Activated T-cell treated with anti-CD3 and anti-CD28 coated beads, Interleukin-2, amount 50 U/mL, for 48 hours (primary cell): ENCODE measurements around the gene OR1L6.

Source experiments
- DNase-seq, 2 experiments: peaks; one replicate each; pipeline ENCODE4 v3.0.0-alpha.2; 2020

Gene OR1L6

GRCh38 chr9:122742003-122742402 lies at the start of gene OR1L6:
Gene OR1L6, plus strand, starts transcription at chr9:122742303. Its CDS starts 7,545 bp downstream, at chr9:122749848.
- no peak for DNase-seq

- no peak for DNase-seq
Measured at GRCh38 chr9:122695696-122696095, 46.4 kb upstream of the OR1L6 start.

- DNase-seq, result no peak
Measured at GRCh38 chr9:122718038-122718437, 24.1 kb upstream of the OR1L6 start.

- no peak for DNase-seq
Measured at GRCh38 chr9:122719218-122719617, 22.9 kb upstream of the OR1L6 start.

GRCh38 chr9:122723690-122724089 lies 18.4 kb upstream of the OR1L6 start, which contains the start of gene OR1L4:
Gene OR1L4, plus strand, starts transcription at chr9:122723990. Its CDS starts 0 bp downstream, at chr9:122723990.
- DNase-seq, result no peak

GRCh38 chr9:122754825-122755224 lies 12.7 kb downstream of the OR1L6 start:
- DNase-seq, result no peak

- no peak for DNase-seq
Measured at GRCh38 chr9:122767817-122768216, 25.7 kb downstream of the OR1L6 start.

GRCh38 chr9:122777052-122777451 lies 34.9 kb downstream of the OR1L6 start:
- DNase-seq, result no peak

- no peak for DNase-seq
Measured at GRCh38 chr9:122777935-122778627, 36.0 kb downstream of the OR1L6 start.

GRCh38 chr9:122779181-122779580 lies 37.1 kb downstream of the OR1L6 start:
- DNase-seq, result no peak

- no peak for DNase-seq
Measured at GRCh38 chr9:122780026-122780425, 37.9 kb downstream of the OR1L6 start.

GRCh38 chr9:122781671-122782070 lies 39.6 kb downstream of the OR1L6 start:
- no peak for DNase-seq

GRCh38 chr9:122785269-122785668 lies 43.2 kb downstream of the OR1L6 start:
- no peak for DNase-seq

- no peak for DNase-seq
Measured at GRCh38 chr9:122786338-122786737, 44.2 kb downstream of the OR1L6 start.

GRCh38 chr9:122788831-122789230 lies 46.7 kb downstream of the OR1L6 start, which contains the start of gene OR5C1:
Gene OR5C1, plus strand, starts transcription at chr9:122788933. Its CDS starts 0 bp downstream, at chr9:122788933.
- DNase-seq, result no peak

- DNase-seq, result no peak
Measured at GRCh38 chr9:122789256-122790046, 47.3 kb downstream of the OR1L6 start.

- no peak for DNase-seq
Measured at GRCh38 chr9:122791872-122792669, 50.0 kb downstream of the OR1L6 start.

- no peak for DNase-seq
Measured at GRCh38 chr9:122797316-122798063, 55.4 kb downstream of the OR1L6 start.
